Skin of body (tissue), 2 donors: Measurements from ENCODE around the gene GTF2F1. TPM values are rescaled to one million over a fixed set of nuclear protein-coding genes. Genes with fewer than 3 reads are reported as not detected.
"Not testable (repeated sequence)": the region's sequence is repeated elsewhere in the genome, so short reads cannot be mapped to it uniquely, and the experiment has no call there.

ENCODE experiments used
- DNase-seq: peaks from one replicate; lab custom pipeline; 2025; lab: John Stamatoyannopoulos, UW
- total RNA-seq: library from RNA; depleted of rRNA; stranded (reverse); fragments of >200 nt; gene quantifications from one replicate; pipeline ENCODE4 v1.2.3, GENCODE V29; 2014

GTF2F1 gene
- total RNA-seq, 1 donor from 2014 or later: 23.9 TPM

GRCh38 chr19:6387372-6387771 is 5.6 kb downstream of the GTF2F1 start:
- no peak for DNase-seq

DNA sequence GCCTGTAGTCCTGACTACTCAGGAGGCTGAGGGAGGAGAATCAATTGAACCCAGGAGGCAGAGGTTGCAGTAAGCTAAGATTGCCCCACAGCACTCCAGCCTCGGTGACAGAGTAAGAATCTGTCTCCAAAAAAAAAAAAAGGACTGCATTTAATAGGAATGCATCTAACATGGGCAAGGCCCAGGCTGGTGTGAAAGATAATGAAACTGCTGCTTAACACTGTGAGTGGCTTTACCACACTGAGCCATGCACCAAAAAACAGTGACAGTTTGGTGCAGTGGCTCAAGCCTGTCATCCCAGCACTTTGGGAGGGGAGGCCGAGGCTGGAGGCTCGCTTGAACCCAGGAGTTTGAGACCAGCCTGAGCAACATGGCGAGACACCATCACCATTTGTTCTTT is 8.6 kb downstream of the GTF2F1 start:
- DNase-seq: no peak

- DNase-seq: no peak
Measured at GRCh38 chr19:6383188-6383587, 9.8 kb downstream of the GTF2F1 start.

- DNase-seq: no peak
Measured at GRCh38 chr19:6381030-6381750, 11.8 kb downstream of the GTF2F1 start.

DNA sequence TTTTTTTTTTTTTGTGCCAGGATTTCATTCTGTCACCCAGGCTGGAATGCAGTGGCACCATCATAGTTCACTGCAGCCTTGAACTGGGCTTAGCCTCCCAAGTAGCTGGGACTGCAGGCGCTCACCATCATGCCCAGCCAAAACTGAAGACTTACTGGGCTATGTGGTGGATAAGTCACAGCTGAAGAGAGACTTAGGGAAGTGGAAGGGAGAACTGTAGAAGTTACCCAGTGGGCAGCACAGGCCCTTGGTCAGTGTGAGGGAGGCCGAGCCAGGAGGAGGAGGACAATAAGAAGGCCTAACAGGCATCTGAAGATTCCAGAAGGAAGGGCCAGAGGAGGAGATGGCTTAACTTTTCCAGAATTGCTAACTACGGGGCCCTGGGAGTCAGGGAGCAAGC is 13.2 kb downstream of the GTF2F1 start:
- DNase-seq: no peak

DNA sequence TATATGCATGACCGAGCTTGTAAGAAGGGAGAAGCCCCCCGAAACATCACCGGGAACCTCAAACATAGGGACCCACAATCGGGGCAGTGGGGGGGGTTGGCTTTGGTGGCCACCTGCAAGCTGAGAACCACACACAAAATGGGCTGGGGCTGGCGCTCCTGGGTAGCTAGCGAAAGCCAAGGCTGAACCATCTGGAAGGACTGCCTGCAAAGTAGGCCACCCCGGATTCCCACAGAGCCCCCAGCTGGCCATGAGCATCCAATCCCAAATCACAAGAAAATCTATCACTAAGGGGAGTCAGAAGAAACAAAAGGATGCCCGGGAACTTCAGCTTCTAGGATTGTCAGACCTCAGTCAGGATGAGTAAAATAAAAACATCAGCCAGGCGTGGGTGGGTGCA is 14.5 kb downstream of the GTF2F1 start:
- no peak for DNase-seq

- DNase-seq: no peak
Measured at GRCh38 chr19:6378041-6378440, 14.9 kb downstream of the GTF2F1 start.

DNA sequence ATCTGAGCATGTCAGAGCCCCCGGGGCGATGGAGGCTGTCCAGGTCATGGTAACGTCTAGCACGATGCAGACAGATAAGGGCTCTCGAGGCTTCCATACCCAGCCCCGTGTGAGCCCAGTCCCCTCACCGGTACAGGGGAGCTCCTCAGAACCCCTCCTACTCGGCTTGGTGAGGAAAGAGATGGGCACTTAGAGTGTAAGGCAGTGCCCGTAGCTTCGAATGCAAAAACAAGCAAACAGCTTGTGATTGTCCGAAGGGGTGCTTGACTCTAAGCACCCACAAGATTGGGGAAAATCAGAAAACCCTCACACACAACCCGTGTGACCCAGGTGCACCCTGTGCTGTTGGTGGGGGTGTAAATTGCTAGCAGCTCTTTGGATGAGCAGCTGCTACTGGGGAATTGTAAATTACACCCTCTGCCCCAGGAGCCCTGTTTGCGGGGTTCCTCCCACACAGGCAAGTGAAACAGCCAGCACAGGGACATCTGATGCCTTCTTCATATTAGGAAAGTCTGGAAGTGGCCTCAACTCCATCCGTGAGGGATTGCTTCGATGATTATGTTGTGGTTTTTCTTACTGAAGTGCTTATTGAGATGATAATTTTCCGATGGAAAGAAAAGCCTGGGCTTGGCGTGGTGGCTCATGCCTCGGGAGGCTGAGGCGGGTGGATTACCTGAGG is 16.3 kb downstream of the GTF2F1 start:
- no peak for DNase-seq

GRCh38 chr19:6375411-6376010 is 17.5 kb downstream of the GTF2F1 start, which contains the start of gene PSPN:
Gene PSPN, minus strand, starts transcription at chr19:6375933. Its CDS starts 84 bp downstream, at chr19:6375849.
- no peak for DNase-seq

DNA sequence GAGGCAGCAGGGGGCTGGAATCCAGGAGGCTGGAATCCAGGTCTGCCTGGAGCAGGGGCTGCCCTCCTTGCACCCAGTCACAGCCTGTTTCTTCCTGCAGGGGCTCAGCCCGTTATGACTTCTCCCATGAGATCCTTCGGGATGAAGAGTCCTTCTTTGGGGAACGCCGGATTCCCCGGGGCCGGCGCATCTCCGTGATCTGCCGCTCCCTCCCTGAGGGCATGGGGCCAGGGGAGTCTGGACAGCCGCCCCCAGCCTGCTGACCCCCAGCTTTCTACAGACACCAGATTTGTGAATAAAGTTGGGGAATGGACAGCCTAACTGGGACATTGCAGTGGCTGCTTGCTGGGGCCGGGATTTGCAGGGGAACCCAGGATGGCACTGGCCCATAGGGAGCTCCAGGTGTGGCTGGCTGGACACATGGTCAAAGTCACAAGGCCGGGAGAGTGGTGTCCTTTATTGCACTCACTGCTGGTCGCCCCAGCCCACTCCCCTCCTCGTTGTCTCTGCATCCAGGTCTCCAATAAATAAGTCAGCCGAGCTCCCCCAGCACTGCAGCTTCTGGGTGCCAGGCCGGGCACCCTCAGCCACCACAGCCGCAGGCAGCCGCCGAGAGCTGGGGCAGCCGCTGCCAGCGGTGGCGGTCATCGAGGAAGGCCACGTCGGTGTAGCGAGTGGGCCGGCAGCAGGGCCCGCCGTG is 18.1 kb downstream of the GTF2F1 start:
- DNase-seq: no peak

- DNase-seq: no peak
Measured at GRCh38 chr19:6374161-6374709, 18.7 kb downstream of the GTF2F1 start.

- DNase-seq: no peak
Measured at GRCh38 chr19:6373813-6374108, 19.2 kb downstream of the GTF2F1 start.

DNA sequence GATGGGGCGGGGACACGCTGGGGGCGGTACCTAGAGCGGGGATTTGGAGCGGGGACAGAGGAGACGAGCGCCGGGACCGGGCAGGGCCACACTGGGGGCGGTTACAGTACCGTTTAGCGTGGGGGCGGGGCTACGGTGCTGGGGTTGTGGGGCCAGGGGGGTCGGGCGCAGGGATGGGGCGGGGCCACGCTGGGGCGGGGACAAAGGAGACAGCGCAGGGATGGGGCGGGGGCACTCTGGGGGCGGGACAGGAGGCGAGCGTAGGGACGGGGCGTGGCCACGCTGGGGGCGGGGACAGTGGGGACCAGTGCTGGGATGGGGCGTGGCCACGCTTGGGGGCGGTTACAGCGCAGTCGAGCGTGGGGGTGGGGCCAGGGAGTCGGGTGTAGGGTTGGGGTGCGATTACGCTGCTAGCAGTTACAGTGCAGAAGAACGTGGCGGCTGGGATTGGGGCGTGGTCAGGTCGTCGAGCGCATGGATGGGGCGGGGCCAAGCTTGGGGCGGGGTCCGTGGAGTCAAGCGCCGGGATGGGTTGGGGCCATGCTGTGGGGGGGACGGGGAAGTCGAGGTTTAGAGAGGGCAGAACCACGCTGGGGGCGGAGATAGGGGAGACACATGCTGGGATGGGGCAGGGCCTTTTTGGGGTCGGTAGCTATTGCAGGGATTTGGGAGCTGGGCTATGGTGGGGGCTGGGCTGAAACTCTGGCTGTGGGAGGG is 19.7 kb downstream of the GTF2F1 start:
- DNase-seq: peak; percentile 99

GRCh38 chr19:6372594-6373095 is 20.3 kb downstream of the GTF2F1 start, which contains the start of gene ALKBH7:
Gene ALKBH7, plus strand, starts transcription at chr19:6372794. Its CDS starts 27 bp downstream, at chr19:6372821.
- peak; percentile 100 for DNase-seq

DNA sequence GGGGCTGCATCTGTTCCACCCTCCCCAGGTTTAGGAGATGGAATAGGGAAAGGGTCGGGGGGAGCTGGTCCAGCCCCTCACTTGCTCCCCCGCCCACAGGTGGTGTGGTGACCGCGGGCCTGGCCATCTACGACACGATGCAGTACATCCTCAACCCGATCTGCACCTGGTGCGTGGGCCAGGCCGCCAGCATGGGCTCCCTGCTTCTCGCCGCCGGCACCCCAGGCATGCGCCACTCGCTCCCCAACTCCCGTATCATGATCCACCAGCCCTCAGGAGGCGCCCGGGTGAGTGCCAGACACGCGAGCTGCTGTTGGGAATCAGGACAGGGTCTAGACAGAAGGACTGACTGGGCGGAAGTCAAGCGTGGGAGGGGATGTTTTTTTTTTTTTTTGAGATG is 28.6 kb downstream of the GTF2F1 start:
- DNase-seq: no peak

DNA sequence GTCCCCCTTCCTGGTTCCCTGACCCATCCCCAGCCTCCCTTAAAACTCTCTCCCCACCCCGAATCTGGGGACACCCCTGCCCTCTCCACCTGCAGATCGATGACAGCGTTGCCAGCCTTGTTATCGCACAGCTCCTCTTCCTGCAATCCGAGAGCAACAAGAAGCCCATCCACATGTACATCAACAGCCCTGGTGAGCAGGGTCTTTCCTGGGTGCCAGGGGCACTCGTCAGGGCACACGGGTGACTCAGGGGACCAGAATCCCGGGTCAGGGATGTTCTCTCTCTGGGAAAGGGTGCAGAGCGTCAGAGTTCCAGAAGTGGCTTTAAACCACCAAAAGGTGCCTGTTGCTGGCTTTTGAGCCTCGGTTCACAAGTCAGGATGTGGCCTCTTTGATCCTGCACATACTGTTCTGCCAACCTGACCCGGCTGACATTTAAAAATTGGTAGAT is 30.6 kb downstream of the GTF2F1 start:
- no peak for DNase-seq

DNA sequence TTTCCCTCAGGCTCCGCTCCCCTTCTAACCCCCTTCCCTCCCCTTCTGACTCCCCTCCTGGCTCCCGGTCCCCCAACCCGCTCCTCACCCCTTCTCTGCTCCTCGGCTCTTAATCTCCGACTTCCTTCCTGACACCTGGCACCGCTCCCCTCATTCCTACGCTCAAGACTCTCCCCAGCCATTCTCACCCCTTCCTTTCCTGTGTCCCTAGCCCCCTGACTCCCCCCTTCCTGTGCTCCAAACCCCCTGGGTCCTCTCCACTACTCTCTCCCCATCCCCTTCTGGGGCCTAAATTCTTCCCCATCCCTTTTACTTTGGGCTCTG is 31.0 kb downstream of the GTF2F1 start:
- no peak for DNase-seq

DNA sequence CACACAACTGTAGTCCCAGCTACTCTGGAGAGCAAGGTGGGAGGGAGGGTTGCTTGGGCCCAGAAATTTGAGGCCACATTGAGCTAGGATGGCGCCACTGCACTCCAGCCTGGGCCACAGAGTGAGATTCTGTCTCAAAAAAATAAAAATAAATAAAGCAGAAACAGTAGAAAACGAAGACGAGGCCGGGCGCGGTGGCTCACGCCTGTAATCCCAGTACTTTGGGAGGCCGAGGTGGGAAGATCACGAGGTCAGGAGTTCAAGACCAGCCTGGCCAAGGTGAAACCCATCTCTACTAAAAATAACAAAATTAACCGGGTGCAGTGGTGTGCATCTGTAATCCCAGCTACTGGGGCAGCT is 32.1 kb downstream of the GTF2F1 start:
- DNase-seq: not testable (repeated sequence)

GRCh38 chr19:6360445-6360844 is 32.5 kb downstream of the GTF2F1 start:
- not testable (repeated sequence) for DNase-seq

DNA sequence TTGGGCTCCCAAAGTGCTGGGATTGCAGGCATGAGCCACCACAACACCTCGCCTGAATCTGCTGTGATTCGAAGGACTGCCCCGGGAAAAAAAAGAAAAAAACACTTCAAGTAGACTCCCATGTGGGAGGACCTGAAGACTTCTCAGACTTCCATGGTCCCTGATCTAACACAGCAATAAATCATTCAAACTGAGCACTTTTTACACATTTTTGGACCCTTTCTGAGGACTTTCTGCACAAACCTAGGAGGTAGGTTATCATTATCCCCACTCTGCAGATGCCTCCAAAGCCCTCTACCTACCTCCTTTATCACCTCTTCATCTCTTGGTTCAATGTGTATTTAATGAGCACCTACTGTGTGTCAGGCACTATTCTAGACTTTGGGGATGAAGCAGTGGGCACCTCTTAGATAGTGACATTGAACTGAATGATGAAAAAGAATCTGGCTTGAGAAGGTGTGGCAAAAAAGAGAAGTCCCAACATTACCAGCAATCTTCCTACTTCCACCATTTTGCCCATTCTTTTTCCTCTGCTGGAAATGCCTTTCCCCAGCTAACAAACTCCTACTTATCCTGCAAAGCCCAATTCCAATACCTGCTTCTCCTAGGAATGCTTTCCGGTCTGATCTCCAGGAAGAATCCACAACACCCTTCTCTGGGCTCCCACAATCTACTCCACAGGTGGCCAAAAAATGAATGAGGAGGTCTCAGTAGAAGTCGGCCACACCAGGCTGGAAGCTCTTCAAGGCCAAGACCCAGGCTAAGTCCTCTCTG is 33.2 kb downstream of the GTF2F1 start:
- no peak for DNase-seq
